IMR-90 (cell line): ENCODE data around the gene GRAMD1B. TPM values are rescaled to one million over a fixed set of nuclear protein-coding genes. Genes with fewer than 3 reads are reported as not detected.
"Not testable (repeated sequence)": the region's sequence is repeated elsewhere in the genome, so short reads cannot be mapped to it uniquely, and the experiment has no call there.

Experiments used
- ATAC-seq: fragments of 200-7000 bp; cut with Tn5 transposase; 2 replicates; pipeline ENCODE4 v1.9.1; 2020; ENCODE audit warnings: low read depth, mild to moderate bottlenecking, moderate library complexity
- BruUV-seq: library from RNA; stranded (reverse); fragments of 400-500 nt; replicated peaks from 2 replicates; lab custom pipeline; 2021; lab: Mats Ljungman, UMichigan
- CTCF ChIA-PET: fragments of 300-600 bp; formaldehyde crosslinking; extraction: SDS; loops from one replicate; lab custom pipeline; 2021; ENCODE audit warnings: antibody characterized with exemption; lab: Yijun Ruan, JAX
- POLR2A ChIA-PET: fragments of 300-600 bp; sonication (Branson Sonifier 250); formaldehyde crosslinking; loops from one replicate; lab custom pipeline; 2022; ENCODE audit warnings: antibody characterized with exemption; ENCODE audit not compliant: unreplicated experiment; lab: Charles Lee
- DNase-seq: peaks from one replicate; pipeline ENCODE4 v3.0.0; 2013
- H2AFZ ChIP-seq: replicated peaks from 2 replicates; pipeline ENCODE3; 2013; ENCODE audit warnings: low read length, mild to moderate bottlenecking; ENCODE audit not compliant: poor library complexity
- H2AK5ac ChIP-seq: 2 replicates; pipeline ENCODE4 v1.6.1; 2013; ENCODE audit warnings: low read depth, low read length, inconsistent platforms
- H2AK9ac ChIP-seq: replicated peaks from 2 replicates; pipeline ENCODE3; 2013; ENCODE audit warnings: mild to moderate bottlenecking, low read depth, low read length, moderate library complexity; ENCODE audit not compliant: poor library complexity
- H2BK120ac ChIP-seq: 2 replicates; pipeline ENCODE4 v1.6.1; 2013; ENCODE audit warnings: low read depth, low read length, inconsistent platforms
- H2BK15ac ChIP-seq: 3 replicates; pipeline ENCODE4 v1.6.1; 2013; ENCODE audit warnings: low read depth, low read length, inconsistent platforms
- H2BK20ac ChIP-seq: 2 replicates; pipeline ENCODE4 v1.6.1; 2013; ENCODE audit warnings: low read depth, mild to moderate bottlenecking, inconsistent platforms, low read length, moderate library complexity
- H2BK5ac ChIP-seq: 2 replicates; pipeline ENCODE4 v1.6.1; 2013; ENCODE audit warnings: mild to moderate bottlenecking, low read depth, low read length, inconsistent platforms; ENCODE audit not compliant: poor library complexity, severe bottlenecking
- H3K14ac ChIP-seq: replicated peaks from 2 replicates; pipeline ENCODE4 v1.6.1; 2013; ENCODE audit warnings: low read depth, low read length, inconsistent platforms
- H3K18ac ChIP-seq: 2 replicates; pipeline ENCODE4 v1.6.1; 2013; ENCODE audit warnings: low read depth, low read length, control low read depth
- H3K23ac ChIP-seq: 2 replicates; pipeline ENCODE4 v1.6.1; 2013; ENCODE audit warnings: low read depth, low read length, inconsistent platforms
- H3K27ac ChIP-seq: 2 replicates; pipeline ENCODE4 v1.5.1; 2013; ENCODE audit warnings: mild to moderate bottlenecking, control low read depth, low read length; ENCODE audit not compliant: insufficient read depth
- H3K27me3 ChIP-seq: 2 replicates; pipeline ENCODE4 v1.6.1; 2013; ENCODE audit warnings: low read length; ENCODE audit not compliant: control insufficient read depth, insufficient read depth
- H3K36me3 ChIP-seq: 2 replicates; pipeline ENCODE4 v1.6.1; 2013; ENCODE audit warnings: low read length, mixed read lengths; ENCODE audit not compliant: control insufficient read depth, insufficient read depth
- H3K4ac ChIP-seq: 2 replicates; pipeline ENCODE4 v1.6.1; 2013; ENCODE audit warnings: low read depth, low read length, inconsistent platforms
- H3K4me1 ChIP-seq: 2 replicates; pipeline ENCODE4 v1.6.1; 2013; ENCODE audit warnings: low read length, mixed read lengths; ENCODE audit not compliant: control insufficient read depth, insufficient read depth
- H3K4me2 ChIP-seq: 2 replicates; pipeline ENCODE4 v1.6.1; 2013; ENCODE audit warnings: low read depth, mild to moderate bottlenecking, control low read depth, low read length, moderate library complexity
- H3K4me3 ChIP-seq: 2 replicates; pipeline ENCODE4 v1.5.1; 2013; ENCODE audit warnings: low read depth, mild to moderate bottlenecking, control low read depth, low read length, moderate library complexity; ENCODE audit not compliant: insufficient read depth
- H3K56ac ChIP-seq: 2 replicates; pipeline ENCODE4 v1.6.1; 2013; ENCODE audit warnings: low read length, inconsistent platforms; ENCODE audit not compliant: insufficient read depth; ENCODE audit errors: extremely low read depth
- H3K79me1 ChIP-seq, 2 experiments: 2 replicates each; pipeline ENCODE4 v1.6.1; 2013; ENCODE audit warnings: low read length in 2 of 2, inconsistent platforms in 1 of 2, low read depth in 1 of 2
- H3K9ac ChIP-seq: 2 replicates; pipeline ENCODE4 v1.6.1; 2013; ENCODE audit warnings: low read depth, low read length, control low read depth
- H3K9me1 ChIP-seq: 2 replicates; pipeline ENCODE4 v1.6.1; 2013; ENCODE audit warnings: low read length, inconsistent platforms; ENCODE audit not compliant: insufficient read depth
- H3K9me3 ChIP-seq: 2 replicates; pipeline ENCODE4 v1.6.1; 2013; ENCODE audit warnings: low read length; ENCODE audit not compliant: control insufficient read depth, insufficient read depth
- H4K20me1 ChIP-seq: 2 replicates; pipeline ENCODE4 v1.6.1; 2013; ENCODE audit warnings: low read length, inconsistent platforms; ENCODE audit not compliant: insufficient read depth
- H4K5ac ChIP-seq: 2 replicates; pipeline ENCODE4 v1.6.1; 2013; ENCODE audit warnings: mild to moderate bottlenecking, low read depth, low read length, control low read depth
- H4K8ac ChIP-seq, 2 experiments: 2 replicates each; pipeline ENCODE4 v1.6.1; 2013; ENCODE audit warnings: low read depth in 2 of 2, low read length in 2 of 2, control low read depth in 1 of 2, inconsistent platforms in 1 of 2
- H4K91ac ChIP-seq: 2 replicates; pipeline ENCODE4 v1.6.1; 2013; ENCODE audit warnings: low read depth, low read length, inconsistent platforms; ENCODE audit not compliant: insufficient read depth
- POLR2A ChIP-seq: IDR thresholded peaks from 2 replicates; pipeline ENCODE4 v1.6.1; 2012; ENCODE audit warnings: mild to moderate bottlenecking, low read depth, low read length
- RCOR1 ChIP-seq: IDR thresholded peaks from 2 replicates; pipeline ENCODE4 v1.6.1; 2012; ENCODE audit warnings: mild to moderate bottlenecking, low read length, improper control_type of control experiment; ENCODE audit not compliant: insufficient replicate concordance
- WGBS, 2 experiments: methylation state at CpG; one replicate each; pipeline versions ENCODE4 v1.1.5 to v1.1.7; 2013; ENCODE audit warnings: missing lambda C conversion rate in 2 of 2; ENCODE audit not compliant: insufficient read length in 1 of 2; ENCODE audit errors: extremely low coverage in 2 of 2; 5-methylcytosine and 5-hydroxymethylcytosine counted together
- dilution Hi-C: fragments of 300-500 bp; cut with HindIII; formaldehyde crosslinking; loops from one replicate; pipeline ENCODE4 v1.14.3; 2018; ENCODE audit warnings: low sequenced_read_pairs; ENCODE audit not compliant: unreplicated experiment
- in situ Hi-C: fragments of 300-500 bp; cut with MboI; formaldehyde crosslinking; loops from 3 replicates; pipeline ENCODE4 v1.14.3; 2019; ENCODE audit warnings: low sequenced_read_pairs, inconsistent platforms, mixed read lengths
- intact Hi-C: fragments of 100-400 bp; cut with micrococcal nuclease; formaldehyde crosslinking; loops from 2 replicates; pipeline ENCODE4 v1.10.0; 2022
- polyA plus RNA-seq, 3 experiments: library from polyadenylated mRNA; depleted of rRNA; stranded (reverse); fragments of >200 nt; gene quantifications; 2 replicates each; pipeline ENCODE4 v1.2.3, GENCODE V29; 2012; ENCODE audit warnings: low replicate concordance in 1 of 3
- total RNA-seq: library from RNA; depleted of rRNA; stranded (reverse); fragments of >200 nt; gene quantifications from 2 replicates; pipeline ENCODE4 v1.2.3, GENCODE V29; 2012

Gene GRAMD1B
- total and polyA plus RNA-seq, 2 of the 4 experiments (the other 2 are of a cell fraction): 7.1 to 7.2 TPM

GRCh38 chr11:123659311-123659710 is 229.2 kb downstream of the GRAMD1B start:
- dilution Hi-C loops: no loop called here
- Histone ChIP-seq H2AK5ac (no peak overlapping the region), H2BK15ac (no peak overlapping the region), H3K18ac (no peak overlapping the region), H3K4me3 (no peak overlapping the region), H3K27ac (no peak overlapping the region), H4K91ac (no peak overlapping the region), H3K4ac (no peak overlapping the region), H2AFZ (no peak overlapping the region), H3K9me3 (no peaks in the 10 kb centered on the region), H3K79me1 (no peaks in the 10 kb centered on the region), H3K23ac (no peak overlapping the region), H4K20me1 (no peaks in the 10 kb centered on the region), H3K14ac (no peak overlapping the region), H3K56ac (no peak overlapping the region), H3K27me3 (peaks cover 3% of the 10 kb centered on the region), H3K4me1 (no peaks in the 10 kb centered on the region), H2BK20ac (no peak overlapping the region), H3K9me1 (no peaks in the 10 kb centered on the region), H3K9ac (no peak overlapping the region), H4K5ac (no peak overlapping the region), H3K36me3 (no peaks in the 10 kb centered on the region), H4K8ac (no peak overlapping the region), H2AK9ac (no peak overlapping the region), H2BK5ac (no peak overlapping the region), H2BK120ac (no peak overlapping the region), H3K4me2 (no peak overlapping the region)
- intact Hi-C loops: no loop called here
- DNase-seq (no peak), ATAC-seq (no peak)
- in situ Hi-C loops: no loop called here
- WGBS, 2 experiments: no CpG with 5 or more reads among the region's 2 CpGs
- POLR2A ChIA-PET: no interaction called here
- no TSS peak for BruUV-seq
- CTCF ChIA-PET: no interaction called here
- TF ChIP-seq RCOR1: no peak
- no peak for TF ChIP-seq POLR2A

DNA sequence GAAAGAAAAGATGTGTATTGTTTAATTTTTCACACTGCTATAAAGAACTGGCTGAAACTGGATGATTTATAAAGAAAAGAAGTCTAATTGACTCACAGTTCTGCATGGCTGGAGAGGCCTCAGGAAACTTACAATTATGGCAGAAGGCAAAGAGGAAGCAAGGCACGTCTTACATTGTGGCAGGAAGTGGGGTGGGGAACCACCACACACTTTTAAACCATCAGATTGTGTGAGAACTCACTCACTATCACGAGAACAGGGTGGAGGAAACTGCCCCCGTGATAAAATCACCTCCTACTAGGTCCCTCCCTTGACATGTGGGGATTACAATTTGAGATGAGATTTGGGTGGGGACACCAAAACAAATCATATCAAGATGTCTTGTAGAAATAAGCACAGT is 229.9 kb downstream of the GRAMD1B start:
- H2BK120ac ChIP-seq, H3K27ac ChIP-seq, H2AK9ac ChIP-seq, H3K9me1 ChIP-seq, H3K9ac ChIP-seq, BruUV-seq, CTCF ChIA-PET, H2AK5ac ChIP-seq, H2BK5ac ChIP-seq, DNase-seq, intact Hi-C loops, H4K8ac ChIP-seq, H3K4me1 ChIP-seq, H3K9me3 ChIP-seq, H3K4ac ChIP-seq, H3K18ac ChIP-seq, ATAC-seq, H3K79me1 ChIP-seq, H4K20me1 ChIP-seq, H4K91ac ChIP-seq, H3K14ac ChIP-seq, H2AFZ ChIP-seq, H3K36me3 ChIP-seq, H3K4me3 ChIP-seq, H4K5ac ChIP-seq, H2BK15ac ChIP-seq, dilution Hi-C loops, H3K27me3 ChIP-seq, H3K56ac ChIP-seq, H3K4me2 ChIP-seq, H3K23ac ChIP-seq, in situ Hi-C loops, H2BK20ac ChIP-seq, POLR2A ChIA-PET: not testable (repeated sequence)
- WGBS, 2 experiments: no CpG with 5 or more reads among the region's 3 CpGs
